Stimulated activated CD8-positive, alpha-beta memory T cell treated with anti-CD3 and anti-CD28 coated beads, Interleukin-12 subunit alpha, Interleukin-12 subunit beta, amount 100 ng/mL, for 1 hour (primary cell): ENCODE data around the gene EIF3F.
A peak's percentile ranks its signal among the peaks of the same experiment; 100 is the strongest.
"Not testable (repeated sequence)": the region's sequence is repeated elsewhere in the genome, so short reads cannot be mapped to it uniquely, and the experiment has no call there.

Experiments used
- DNase-seq: peaks from one replicate; pipeline ENCODE4 v3.0.0-alpha.2; 2020; ENCODE audit warnings: low read depth

The EIF3F gene

DNA sequence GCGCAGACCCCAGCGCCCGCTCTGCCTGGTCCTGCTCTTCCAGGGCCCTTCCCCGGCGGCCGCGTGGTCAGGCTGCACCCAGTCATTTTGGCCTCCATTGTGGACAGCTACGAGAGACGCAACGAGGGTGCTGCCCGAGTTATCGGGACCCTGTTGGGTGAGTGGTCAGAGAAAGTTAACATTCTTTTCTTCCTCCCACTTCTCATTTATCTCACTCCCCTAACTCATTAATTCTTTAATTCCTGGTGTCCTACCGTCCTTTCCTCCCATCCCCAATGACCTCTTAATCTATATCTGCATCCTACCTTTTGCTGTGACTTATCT, 385 bp downstream of the EIF3F start:
- not testable (repeated sequence) for DNase-seq

DNA sequence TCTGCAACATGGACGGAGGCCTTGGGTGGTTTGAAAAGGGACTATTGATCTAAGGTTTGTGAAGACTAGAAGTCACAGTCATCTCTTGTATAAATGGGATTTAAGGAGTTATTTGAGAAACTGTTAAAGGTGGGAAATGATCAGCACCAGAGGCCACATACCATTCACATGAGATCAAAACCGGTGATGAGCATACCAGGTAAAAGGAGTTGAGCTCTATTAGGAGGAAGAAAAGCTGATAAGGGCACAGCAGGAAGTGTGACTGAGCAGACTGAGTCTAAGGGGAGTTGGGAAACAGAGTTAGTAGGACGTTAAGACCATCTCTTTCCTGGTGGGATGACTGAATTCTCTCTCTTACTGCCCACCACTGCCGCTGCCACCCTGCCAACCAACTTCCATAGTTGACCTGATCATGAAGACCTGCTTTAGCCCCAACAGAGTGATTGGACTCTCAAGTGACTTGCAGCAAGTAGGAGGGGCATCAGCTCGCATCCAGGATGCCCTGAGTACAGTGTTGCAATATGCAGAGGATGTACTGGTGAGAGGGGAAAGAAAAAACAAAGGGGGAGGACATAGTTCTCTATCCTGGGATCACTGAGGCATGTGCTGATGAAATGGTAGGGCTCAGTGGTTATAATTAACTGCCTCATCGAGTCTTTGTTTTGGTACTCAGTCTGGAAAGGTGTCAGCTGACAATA, 7.6 kb downstream of the EIF3F start:
- no peak for DNase-seq

DNA sequence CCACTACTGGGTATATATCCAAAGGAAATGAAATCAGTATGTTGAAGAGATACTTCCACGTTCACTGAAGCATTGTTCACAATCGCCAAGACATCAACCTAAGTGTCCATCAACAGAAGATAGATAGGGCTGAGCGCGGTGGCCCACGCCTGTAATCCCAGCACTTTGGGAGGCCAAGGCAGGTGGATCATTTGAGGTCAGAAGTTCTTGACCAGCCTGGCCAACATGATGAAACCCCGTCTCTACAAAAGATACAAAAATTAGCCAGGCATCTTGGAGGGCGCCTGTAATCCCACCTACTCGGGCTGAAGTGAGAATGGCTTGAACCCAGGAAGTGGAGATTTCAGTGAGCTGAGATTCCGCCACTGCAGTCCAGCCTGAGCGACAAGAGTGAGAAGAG, 12.7 kb downstream of the EIF3F start:
- DNase-seq = no peak

DNA sequence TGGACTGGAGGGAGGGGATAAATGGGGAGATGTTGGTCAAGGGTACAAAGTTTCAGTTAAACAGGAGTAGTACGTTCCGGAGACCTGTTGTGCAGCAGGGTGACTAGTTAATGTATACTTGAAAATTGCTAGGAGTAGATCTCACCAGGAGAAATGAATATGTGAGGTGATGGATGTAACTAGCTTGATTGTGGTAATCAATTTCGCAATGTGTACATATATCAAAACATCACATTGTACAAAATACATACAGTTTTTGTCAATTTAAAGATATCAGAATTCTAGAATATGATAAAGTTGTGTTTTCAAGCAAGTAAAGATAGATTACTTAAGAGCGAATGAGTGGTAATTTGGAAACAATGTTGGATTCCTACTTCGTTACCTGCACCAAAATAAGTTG, 13.3 kb downstream of the EIF3F start:
- DNase-seq = no peak

DNA sequence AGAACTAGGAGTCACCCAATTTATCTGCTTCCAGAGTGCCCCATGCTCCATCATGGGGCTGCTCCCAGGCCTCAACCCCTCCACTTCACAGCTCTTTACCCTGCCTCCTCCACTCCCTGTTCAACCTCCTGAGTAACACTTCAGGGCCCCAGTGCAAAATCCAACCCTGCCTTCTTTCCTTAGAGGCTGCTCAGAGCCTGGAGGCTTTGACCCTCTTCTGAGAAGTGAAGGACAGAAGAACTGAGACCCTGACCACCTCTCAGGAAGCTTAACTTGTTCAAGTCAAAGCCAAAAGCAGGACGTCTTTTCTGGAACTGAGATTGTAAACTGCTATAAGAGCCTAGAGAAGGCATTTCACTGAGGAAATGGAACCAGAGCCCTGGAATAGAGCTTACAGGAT, 15.5 kb downstream of the EIF3F start:
- no peak for DNase-seq

DNA sequence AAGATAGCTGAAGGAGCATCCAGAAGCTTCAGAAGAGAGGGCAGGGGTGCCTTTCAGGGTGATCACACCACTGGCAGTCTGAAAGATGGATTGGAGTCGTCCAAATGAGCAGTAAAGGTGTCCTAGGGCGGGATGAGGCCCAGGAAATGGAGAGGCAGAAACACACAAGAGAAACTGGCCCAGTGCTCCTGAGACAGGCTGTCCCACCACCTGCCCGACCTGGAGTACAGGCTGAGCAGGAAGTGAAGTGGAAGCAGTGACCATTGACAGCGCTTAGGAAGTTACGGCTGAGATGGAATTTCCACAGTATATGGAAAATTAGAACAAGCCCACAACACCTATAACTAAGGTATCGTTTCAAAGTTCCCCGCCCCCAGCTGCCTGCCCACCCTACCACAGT, 16.1 kb downstream of the EIF3F start:
- DNase-seq = no peak

DNA sequence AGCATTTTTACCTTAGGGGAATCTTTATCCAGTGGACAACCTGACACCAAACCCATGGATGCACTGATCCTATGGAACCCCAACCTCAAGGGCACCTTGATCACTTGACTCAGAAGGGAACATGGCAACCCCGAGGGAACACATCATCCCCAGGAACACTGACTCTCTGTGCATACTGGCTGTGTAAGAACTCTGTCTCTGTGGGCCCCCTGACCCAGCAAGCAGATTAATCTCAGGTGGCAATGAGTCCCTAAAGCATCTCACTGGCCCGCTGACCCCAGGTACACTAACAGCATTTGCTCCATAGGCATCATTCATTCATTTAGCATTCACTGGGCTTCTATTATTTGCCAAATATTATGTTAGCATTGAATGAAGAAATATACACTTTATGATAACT, 16.9 kb downstream of the EIF3F start:
- no peak for DNase-seq

DNA sequence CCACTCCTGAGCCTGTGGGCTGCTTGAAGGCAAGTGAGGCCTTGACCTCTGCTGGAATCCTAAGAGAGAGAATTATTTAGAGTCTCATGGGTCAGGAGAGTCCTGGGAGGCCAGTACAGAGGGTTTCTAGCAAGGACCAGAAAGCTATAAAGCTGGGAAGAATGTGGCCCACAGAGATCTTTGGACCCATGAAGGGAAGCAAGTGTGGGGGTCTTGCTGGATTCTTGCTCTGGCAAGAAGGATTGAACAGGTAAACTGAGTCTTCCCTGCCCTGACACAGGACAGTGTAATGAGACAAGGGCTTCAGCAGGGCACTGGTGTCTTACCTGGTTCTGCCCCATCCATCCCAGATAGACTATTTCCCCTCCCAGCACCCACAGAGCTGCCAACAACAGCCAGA, 18.4 kb downstream of the EIF3F start:
- DNase-seq = no peak

DNA sequence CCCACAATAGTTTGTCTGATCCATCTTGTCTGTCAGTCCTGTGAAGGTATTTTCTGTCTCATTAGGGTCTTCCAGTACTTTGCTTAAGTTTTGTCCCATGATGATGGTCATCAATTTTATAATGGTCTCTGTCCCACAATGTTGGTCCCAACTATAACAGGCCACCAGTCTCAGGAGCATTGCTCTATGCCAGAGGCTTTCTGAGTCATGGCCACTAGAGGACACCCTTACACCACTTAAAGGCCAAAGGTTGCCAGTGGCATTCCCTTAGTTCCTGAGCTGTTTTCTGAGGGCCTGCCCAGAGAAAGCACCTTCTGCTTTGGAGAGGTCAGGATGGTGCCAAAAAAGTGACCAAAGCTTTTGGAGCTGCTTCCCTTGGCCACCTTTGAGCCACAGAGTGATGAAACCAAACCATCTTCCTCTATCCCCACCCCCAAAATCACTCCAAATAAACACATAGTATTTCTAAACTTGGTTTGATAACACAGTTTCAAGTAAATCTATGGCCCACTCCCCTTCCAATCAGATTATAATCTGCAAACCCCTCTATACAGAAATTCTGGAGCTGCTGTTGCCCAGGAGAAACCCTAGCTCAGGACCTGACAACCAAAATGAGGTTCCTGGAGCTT, 19.3 kb downstream of the EIF3F start:
- DNase-seq = peak; percentile 15

DNA sequence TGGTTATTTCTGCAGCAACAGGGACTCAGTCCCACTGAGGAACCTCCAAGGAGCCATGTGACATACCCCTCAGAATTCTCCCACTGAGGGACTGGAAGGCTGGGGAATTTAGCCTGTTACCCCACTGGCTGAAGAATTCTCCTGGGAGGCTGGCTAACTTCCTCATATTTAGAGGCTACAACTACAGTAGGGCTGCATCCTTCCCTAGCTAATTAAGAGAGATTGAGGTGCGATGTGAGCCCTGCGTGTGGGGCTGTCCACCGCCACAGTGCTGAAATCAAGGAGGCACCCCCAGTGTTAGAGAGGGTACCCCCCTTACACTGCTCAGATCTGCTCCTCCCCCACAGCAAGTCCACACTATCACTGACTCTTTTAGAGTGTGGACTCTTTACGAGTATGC, 21.1 kb downstream of the EIF3F start:
- DNase-seq = no peak

DNA sequence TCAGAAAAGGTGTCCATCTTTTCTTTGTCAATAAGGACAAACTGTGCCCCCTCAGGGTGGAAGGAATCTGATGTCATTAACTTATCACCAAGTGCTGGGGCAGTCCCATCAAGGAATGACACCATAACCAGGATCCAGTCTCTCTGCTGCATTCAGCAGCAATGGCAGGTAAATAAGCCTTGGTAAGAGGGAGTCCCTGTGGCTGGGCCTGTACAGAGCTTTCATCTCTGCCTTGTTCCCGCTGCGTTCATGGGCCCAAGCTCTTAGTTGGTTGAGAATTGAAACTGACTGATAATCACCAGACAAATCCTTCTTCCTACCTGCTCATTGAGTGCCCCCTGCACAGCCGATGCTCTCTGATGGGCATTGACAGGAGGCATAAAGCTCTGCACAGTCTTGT, 22.7 kb downstream of the EIF3F start:
- no peak for DNase-seq

DNA sequence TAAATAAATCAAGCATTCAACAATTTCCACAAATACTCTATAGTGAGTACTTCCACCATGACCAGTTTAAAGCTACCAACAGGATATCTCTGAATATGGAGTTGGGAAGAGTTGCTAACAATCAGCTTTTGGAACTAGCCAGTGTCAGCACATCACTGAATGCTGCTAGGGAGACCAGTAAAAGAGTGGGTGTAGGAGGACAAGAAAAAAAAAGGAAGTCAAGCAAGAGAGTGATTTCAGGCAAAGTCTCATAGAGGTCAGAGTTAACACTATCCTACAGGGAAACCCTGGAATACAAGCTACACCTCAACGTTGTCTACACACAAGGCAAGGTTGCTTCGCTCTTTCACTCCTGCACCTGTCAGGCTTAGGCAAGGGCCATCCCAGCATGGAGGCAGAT, 24.2 kb downstream of the EIF3F start:
- no peak for DNase-seq

DNA sequence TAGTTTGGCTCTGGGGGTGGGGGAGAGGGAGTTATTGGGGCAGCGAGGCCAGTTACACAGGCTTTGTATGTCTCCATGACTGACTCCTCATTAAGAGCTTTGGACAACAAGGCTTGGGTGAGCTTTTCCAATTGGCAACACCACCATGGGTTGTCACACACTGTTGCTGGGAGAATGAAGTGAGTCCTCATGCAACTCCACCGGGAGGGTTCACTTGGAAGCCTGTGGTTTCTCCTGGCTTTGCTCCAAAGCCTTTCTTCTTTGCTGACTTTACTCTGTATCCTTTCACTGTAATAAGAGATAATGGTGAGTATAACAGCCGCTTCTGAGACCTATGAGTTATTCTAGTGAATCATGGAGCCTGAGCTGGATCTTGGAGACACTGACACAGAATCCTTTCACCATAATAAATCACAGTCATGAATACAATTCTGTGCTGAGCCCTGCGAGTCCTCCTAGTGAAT, 24.9 kb downstream of the EIF3F start:
- DNase-seq = no peak

DNA sequence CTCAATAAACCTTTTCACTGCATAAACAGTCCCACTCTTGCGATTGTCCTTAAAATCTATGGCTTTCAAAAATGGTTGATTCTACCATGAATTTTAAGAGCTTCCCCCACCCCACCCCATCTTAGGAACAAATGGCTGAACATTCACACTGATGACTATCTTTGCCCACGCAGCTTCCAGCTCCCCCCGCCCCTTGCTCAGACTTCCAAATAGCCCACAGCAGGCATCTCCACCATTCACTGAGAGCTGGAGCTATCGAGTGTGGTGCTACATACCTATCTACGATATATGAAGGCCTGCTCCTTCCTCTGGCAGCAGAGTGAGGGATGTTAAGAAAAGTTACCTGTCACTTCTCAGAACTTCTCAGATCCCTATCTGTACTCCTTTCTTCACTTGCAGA, 26.7 kb downstream of the EIF3F start:
- DNase-seq = no peak

DNA sequence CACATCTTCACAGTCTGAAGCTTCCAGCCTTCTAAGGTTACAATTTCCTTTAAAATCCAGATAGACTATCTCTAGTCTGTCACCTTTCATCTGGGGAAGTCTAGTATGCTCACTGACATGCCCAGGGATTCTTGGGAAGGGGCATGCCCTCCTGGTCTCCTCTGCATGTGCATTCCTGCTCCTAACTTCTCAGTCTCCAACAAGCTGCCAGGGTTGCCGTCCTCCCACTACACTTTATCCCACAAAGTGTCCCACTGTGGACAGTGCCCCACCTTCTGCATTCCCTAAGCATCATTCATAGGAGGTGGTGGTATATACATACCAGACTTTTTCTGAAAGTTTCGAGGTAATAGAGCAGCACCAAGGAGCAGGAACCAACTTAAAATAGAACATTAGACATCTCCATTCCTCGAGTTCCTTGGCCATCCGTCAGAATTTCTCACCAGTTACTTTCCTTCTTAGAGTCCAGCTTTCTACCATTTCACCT, 28.7 kb downstream of the EIF3F start:
- DNase-seq = no peak

DNA sequence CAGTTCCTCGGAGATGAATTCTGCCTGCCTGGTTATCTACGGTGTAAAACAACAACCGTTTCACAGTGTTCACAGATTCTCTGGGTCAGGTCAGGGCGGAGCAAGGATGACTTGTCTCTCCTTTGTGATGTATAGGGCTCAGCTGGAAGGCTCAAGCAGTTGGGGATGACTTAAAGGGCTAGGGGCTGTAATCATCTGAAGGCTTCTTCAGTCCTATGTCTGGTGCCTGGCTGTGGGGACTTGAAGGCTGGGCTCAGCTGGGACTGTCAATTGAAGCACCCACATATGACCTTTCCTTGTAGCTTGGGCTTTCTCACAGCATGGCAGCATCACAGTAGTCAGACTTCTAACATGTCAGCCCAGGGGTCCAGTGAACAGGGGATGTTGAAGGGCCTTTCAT, 29.3 kb downstream of the EIF3F start:
- DNase-seq = no peak

DNA sequence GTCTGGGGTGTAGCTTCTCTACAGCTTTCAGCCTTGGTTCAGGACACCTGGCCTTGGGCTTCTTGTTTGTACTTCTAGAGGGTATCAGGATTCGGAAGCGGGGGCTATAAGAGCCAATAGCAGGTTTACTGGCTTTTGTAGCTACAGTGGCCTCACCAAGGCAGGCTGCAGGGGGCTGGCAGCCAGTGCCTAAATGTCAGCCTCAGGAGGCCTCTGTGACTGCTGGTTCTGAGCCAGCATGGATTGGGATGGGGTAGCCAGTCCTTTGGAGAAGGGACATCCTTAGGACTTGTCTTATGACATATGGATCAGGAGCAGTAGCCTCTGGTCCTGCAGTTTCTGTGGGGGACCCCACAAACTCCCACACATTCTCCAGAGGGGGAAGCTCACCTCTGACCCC, 29.9 kb downstream of the EIF3F start:
- DNase-seq = no peak

DNA sequence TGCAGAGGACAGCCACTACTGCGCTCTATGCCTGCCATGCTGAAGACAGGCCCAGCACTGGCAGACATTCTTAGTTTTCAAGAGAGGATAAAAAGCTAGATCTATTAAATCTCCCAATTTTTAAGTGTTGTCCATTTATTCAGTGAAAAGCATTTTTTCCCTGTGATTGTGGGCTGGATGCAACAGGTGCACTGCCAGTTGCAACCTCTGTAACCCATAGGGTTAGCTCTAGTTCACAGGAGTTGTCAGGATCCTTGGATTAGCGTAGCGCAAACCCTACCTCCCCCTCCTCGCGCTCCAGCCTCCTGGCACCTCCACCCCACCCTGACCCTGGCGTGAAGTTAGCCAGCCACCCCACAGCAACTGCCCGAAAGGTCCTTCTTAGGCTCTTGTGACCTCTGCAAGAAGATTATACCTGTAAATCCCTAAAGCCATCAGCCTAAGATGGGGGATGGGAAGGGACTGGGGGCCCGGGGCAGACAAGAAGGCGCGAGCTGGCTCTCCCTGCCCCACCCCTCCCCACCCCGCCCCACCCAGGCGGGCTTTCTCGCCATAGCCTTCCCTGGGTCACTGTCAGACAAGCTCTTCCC, 30.9 kb downstream of the EIF3F start:
- no peak for DNase-seq

DNA sequence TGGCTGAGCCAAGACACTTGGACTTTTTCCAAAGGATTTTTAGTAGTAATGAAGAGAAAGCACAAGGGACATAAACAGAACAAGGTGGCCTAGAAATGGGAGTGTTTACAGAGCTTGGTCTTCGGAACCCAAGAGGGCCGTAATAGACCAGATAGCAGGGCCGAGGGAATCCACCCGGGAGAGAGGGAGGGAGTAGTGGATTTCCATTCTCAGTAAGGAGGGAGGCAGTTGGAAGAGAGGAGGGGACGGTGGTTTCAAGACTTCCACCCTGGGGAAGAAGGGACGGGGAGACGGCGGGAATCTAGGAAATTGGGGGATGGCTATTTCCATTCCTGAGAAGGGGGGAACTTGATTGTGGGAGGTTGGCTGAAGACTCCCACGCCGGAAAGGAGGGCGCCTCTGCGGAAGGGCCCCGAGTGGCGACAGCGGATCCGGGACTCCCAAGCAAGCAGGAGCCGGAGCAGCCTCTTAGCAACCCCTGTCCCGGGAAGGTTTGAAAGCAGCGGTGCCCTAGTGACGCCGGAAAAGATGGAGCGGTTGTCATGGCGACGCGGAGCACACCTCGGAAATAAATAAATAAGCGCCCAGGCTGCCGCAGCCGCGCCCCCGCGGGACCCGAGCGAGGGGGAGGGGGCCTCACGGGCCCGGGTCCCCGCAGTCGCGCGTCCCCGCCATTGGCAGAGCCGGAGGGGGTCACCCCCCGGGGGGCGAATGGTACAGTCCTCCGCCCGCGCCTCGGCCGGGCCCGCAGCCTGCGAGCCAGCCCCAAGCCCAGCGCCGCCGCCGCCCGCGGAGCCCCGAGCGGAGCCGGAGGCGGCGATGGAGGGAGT, 31.6 kb downstream of the EIF3F start:
- DNase-seq = peak; percentile 57

DNA sequence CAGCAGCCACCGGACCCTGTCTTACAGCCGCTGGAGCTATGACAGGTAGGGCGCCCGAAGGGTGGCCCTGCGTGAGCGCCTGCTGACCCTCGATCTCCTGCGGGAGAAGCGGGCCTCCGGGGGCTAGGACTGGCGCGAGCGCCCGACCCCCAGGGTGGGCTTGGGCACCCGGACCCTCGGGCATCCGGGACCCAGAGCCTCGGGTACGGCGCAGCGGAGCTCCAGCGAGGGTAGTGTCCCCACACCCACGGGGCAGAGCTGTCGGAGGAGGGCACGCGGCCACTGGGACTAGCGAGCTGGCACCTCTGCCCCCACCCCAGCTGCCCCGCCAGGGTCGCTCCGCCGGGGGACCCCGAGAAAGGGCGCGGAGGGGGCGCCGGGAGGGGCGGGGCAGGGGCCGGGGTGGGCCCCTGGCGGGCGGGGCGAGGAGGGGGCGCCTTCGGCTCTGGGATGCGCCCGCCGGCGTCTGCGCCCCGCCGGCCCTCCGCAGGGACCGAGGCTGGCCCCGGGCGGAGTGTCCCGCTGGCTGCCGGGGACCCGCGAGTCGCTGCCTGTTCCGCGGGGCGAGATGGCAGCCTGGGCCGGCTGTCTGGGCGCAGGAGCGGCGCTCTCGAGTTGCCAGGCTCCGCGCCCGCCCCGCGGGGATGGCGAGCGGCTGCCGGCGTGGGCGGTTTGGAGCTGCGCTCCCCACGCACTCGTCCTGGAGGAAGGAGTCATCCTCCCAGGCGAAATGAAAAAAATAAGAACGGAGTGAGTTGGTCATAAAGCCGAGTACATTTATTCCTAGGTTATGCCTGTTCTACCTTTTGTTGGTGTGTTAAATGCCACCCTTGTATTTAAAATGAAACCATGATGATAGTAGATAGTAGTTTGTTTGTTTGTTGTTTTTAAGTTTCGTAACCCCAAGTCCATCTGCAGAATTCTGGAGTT, 32.4 kb downstream of the EIF3F start:
- DNase-seq = no peak

DNA sequence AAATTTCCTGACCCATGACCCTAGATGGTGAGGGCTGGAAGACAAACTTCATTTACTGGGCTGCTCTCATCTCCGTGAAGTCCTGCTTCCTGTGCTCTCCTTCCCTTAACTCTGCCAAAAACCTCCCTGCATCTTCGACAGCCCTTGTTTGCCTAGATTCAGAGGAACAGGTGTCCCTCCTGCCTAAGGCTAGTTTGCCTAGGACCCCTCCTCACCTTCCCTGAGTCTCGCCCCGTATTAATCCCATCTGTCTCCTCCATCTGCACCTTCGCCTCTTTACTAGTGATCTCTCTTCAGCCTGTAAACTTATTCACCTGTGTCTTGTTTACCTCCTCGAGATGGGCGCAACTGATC, 33.1 kb downstream of the EIF3F start:
- no peak for DNase-seq

DNA sequence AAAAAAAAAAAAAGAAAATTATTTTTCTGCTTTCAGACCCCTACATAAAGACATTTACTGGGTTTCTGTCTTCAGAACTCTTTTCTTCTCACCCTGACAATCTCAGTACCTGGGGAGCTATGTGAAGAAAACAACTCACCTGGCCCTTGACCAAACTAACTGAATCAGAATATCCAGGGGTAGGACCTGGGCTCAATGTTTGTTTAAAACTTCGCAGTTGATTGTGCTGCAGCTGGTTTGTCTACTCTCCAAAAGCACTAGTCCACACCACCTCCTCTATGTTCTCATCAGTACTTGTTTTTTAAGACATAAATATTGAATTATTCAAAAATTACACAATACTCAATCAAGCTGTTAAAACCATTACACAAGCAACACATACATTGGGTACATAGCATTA, 34.8 kb downstream of the EIF3F start:
- DNase-seq = no peak
